GM19463 (cell line): ENCODE results near the gene CDH4.
"Not testable (repeated sequence)": the region's sequence is repeated elsewhere in the genome, so short reads cannot be mapped to it uniquely, and the experiment has no call there.

ENCODE experiments used
- ATAC-seq: cut with Tn5 transposase; IDR thresholded peaks from one replicate; pipeline ENCODE4 v1.9.1; 2021; ENCODE audit warnings: mild to moderate bottlenecking, moderate library complexity; ENCODE audit not compliant: unreplicated experiment

The CDH4 gene

GRCh38 chr20:61450549-61450948, 198.5 kb downstream of the CDH4 start:
- ATAC-seq: no peak

DNA sequence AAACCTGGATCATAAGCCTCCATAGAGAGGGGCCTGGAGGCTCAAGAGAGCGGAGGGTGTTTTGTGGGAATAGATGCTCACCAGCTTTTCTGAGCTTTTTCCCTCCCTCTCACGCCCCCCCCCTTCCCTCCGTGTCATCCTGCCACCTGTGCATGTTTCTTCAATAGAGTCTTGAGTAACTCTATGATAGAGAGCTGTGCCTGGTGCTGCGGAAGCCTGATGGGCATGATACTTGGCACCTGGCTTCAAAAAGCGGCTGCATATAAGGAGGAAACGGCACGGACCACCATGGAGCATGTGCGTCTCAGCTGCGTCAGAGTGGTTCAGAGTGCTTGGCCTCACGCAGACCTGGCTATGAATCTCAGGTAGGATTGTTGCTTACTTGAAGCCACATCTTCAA, 198.9 kb downstream of the CDH4 start:
- ATAC-seq: no peak

DNA sequence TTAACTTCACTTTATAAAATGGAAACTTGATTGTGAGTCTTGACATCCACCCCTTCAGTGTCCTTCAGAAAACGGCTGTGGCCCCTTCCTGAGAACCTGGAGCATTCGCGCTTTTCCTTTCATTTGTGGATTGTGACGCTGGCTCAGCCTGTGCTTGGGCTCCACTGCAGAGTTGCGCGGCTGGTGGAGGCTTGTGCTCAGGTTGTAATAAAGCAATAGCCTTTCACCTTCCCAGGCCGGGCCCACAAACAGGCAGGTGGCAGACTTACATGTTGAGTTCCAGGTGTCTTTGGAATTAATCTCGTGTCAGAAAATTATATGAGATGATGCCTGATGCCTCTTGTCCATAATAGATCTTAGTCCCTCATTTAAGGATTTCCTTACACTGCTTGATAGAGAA, 199.9 kb downstream of the CDH4 start:
- ATAC-seq: no peak

DNA sequence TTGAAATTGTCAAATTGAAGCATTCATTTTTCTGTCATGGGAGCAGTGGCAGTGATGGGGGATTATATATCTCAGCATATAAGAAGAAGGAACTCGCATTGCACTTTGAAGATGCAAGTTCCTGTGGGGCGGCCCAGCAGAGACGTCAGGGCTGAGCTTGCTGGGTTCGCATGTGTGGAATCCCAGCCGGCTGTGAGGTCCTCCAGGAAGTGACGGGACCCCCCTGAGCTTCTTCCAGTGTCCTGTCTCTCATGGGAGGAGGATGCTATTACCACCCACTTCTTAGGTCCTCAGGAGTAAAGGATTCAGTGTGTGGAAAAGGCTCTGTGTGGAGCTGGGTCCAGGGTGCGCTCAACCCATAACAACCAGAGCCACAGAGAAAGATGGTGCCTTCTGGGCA, 201.2 kb downstream of the CDH4 start:
- ATAC-seq: no peak

DNA sequence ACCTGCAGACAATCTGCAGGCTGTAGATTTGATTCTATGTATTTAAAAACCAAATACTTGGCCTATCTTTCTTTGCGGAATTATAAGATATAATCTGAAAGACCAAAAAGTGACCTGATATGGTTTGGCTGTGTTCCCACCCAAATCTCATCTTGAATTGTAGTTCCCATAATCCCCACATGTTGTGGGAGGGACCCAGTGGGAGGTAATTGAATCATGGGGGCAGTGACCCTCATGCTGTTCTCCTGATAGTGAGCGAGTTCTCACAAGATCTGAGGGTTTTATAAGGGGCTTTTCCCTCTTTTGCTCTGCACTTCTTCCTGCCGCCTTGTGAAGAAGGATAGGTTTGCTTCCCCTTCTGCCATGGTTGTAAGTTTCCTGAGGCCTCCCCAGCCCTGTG, 201.6 kb downstream of the CDH4 start:
- ATAC-seq: not testable (repeated sequence)

DNA sequence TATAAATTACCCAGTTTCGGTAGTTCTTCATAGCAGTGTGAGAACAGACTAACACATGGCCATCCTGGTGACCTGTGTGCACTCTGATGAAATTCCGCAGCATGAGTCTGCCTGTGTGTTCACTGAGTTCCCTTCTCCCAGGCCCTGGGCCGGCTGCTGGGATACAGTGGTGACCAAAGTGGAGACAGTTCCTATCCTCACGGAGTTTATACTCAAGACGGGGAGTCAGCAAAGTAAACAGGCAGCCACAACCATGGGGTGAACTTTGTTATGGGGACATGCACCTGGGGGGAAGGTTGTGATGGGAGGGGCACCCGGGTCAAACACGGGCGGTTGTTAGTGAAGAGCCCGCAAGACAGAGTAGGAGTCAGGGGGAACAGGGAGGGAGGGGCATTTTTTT, 202.0 kb downstream of the CDH4 start:
- no peak for ATAC-seq

DNA sequence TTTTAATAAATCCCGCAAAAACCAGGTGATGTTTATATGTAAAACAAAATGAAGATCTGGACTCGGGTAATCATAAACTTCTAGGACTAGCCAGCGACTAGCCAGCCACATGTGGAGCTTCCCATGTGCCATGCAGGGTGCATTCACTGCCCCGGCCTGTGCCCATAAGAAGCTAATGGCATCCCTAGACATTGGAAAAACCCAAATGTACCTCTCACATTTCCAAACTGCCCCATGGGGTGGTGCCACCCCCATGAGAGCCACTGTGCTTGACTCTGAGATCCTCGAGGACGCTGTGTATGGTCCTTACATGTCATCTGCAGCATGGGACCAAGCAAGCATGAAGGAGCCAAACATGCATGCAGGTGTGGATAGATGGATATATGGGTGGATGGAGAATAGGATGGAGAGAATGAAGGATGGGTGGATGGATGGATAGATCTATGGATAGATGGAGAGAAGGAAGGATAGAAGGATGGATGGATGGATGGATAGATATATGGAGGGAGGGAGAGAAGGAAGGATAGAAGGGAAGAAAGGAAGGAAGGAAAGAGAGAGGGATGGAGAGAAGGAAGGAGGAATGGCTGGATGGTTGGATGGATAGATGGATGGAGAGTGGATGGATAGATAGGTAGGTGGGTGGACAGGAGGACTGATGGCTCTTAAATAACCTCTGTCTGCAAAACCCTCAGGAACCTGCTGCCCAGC, 203.6 kb downstream of the CDH4 start:
- no peak for ATAC-seq

DNA sequence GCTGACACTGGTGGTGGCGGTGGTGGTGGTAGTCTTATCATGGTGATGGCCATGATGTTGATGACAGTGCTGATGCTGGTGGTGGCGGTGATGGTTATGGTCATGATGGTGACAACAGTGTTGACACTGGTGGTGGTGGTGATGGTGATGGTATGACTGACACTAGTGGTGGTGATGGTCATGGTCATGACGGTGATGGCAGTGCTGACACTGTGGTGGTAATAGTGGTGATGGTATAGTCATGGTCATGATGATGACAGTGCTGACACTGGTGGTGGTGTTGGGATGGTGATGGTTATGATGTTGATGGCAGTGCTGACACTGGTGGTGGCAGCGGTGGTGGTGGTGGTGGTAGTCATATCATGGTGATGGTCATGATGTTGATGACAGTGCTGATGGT, 205.7 kb downstream of the CDH4 start:
- ATAC-seq: no peak

- ATAC-seq: no peak
Observed at GRCh38 chr20:61458146-61458746, 206.2 kb downstream of the CDH4 start.

DNA sequence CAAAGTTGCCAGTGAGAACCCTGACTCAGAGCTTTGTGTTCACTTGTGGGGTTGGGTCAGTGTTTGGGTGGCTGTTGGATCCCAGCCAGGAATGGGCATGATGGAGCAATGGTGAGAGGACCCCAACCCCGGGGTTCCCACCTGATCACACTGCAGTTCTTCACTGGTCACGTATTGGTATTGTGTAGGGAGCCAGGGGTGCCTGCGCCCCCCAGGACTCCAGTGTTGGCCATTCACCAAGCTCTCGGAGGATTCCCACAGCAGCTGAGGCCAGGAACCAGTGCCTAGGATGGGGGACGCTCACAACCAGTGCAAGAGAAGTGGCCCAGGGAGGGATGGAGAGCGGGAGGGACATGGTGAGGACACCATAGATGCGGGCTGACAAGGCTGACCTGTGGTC, 207.2 kb downstream of the CDH4 start:
- ATAC-seq: no peak

- ATAC-seq: no peak
Observed at GRCh38 chr20:61459705-61460104, 207.6 kb downstream of the CDH4 start.

- ATAC-seq: no peak
Observed at GRCh38 chr20:61460261-61461052, 208.4 kb downstream of the CDH4 start.

- ATAC-seq: no peak
Observed at GRCh38 chr20:61461461-61461860, 209.4 kb downstream of the CDH4 start.

DNA sequence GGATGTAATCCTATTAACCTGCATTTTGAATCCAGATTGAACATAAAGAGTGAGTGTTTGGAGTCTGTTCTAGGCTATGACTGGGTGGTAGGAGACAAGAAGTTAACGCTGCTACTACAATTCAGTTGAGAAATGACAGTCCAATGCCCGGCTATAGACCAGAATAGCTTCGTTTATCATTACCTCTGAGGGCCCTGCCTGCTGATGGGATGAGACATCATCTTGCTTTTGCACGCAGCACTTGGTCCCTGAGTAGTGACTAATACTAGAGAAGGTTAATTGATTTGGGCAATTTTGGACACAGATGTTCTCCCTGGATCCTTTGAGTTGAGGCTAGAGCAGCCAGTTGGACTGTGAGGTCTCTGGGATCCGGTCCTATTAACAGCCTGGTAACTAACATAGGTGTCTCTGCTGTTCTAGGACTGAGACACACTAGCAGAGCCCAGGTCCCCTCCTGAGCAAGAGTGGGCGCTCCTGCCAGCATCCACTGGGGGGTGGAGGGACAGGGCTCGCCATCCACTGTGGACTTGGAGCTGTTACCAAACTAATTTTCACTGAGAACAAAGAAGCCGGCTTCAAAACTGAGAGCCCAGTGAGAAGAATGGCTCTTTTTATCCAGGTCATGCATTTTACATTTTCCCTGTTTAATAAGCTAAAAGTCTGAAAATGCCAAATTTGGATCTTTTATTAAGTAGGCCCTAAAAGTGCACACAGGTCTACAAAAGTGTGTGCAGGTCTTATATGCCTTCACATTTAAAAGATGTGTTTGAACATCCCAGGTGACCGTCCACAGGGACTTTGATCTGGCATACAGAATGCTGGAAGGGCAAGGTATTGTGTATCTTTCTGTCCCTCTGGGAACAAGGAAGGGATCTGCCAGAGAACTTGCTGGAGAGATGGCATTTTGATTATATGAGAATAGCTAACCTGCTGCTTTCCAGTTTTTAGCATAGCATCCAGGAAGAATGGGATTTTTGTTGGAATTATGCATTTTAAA, 212.5 kb downstream of the CDH4 start:
- no peak for ATAC-seq

DNA sequence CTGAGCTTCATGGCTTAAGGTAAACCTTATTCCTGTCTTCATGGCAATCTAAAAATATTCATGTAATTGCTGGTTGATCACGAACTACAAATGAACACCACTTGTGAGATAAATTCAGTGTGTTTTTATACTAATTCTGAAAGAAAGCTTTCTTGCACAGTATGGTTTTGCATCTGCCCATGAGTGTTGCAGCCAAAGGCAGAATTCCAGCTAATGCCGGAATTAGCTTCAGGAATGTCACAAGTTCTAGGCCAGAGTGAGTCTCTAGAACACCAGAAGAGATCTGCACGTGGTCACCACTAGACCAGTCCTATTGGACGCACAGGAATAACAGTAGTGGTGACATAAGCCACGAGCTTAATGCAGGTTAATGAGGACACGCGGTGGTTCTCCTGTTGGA, 223.7 kb downstream of the CDH4 start:
- ATAC-seq: no peak

- ATAC-seq: no peak
Observed at GRCh38 chr20:61476956-61477355, 224.9 kb downstream of the CDH4 start.

- no peak for ATAC-seq
Observed at GRCh38 chr20:61477451-61477861, 225.4 kb downstream of the CDH4 start.

- no peak for ATAC-seq
Observed at GRCh38 chr20:61478094-61478493, 226.0 kb downstream of the CDH4 start.

- no peak for ATAC-seq
Observed at GRCh38 chr20:61478611-61479305, 226.7 kb downstream of the CDH4 start.

- not testable (repeated sequence) for ATAC-seq
Observed at GRCh38 chr20:61479433-61479832, 227.4 kb downstream of the CDH4 start.
